ENCODE data around the gene CCDC116.
A peak's percentile ranks its signal among the peaks of the same experiment; 100 is the strongest.
"Not testable (repeated sequence)": the region's sequence is repeated elsewhere in the genome, so short reads cannot be mapped to it uniquely, and the experiment has no call there.

Gene CCDC116

GRCh38 chr22:21652547-21653545, 20.3 kb downstream of the CCDC116 start:
- DNase-seq = no peak

- DNase-seq = no peak
Observed at GRCh38 chr22:21657020-21657359, 24.4 kb downstream of the CCDC116 start.

- peak; percentile 82 to 84 for DNase-seq
Observed at GRCh38 chr22:21657360-21658032, 24.9 kb downstream of the CCDC116 start.

- no peak for DNase-seq
Observed at GRCh38 chr22:21659864-21660525, 27.4 kb downstream of the CCDC116 start.

- DNase-seq = no peak
Observed at GRCh38 chr22:21660904-21661303, 28.3 kb downstream of the CCDC116 start.

- DNase-seq = no peak
Observed at GRCh38 chr22:21661991-21662390, 29.4 kb downstream of the CCDC116 start.

- no peak for DNase-seq
Observed at GRCh38 chr22:21663738-21664137, 31.2 kb downstream of the CCDC116 start.

- no peak for DNase-seq
Observed at GRCh38 chr22:21665047-21665851, 32.7 kb downstream of the CCDC116 start.

- DNase-seq = no peak
Observed at GRCh38 chr22:21666786-21667185, 34.2 kb downstream of the CCDC116 start.

GRCh38 chr22:21669026-21669425, 36.5 kb downstream of the CCDC116 start:
- no peak for DNase-seq

- no peak for DNase-seq
Observed at GRCh38 chr22:21672107-21672629, 39.6 kb downstream of the CCDC116 start.

- DNase-seq = no peak
Observed at GRCh38 chr22:21673534-21674321, 41.2 kb downstream of the CCDC116 start.

GRCh38 chr22:21674638-21675245, 42.2 kb downstream of the CCDC116 start:
- DNase-seq = no peak

- DNase-seq = no peak
Observed at GRCh38 chr22:21677606-21678443, 45.3 kb downstream of the CCDC116 start.

- not testable (repeated sequence) for DNase-seq
Observed at GRCh38 chr22:21678842-21679241, 46.3 kb downstream of the CCDC116 start.

GRCh38 chr22:21679383-21679782, 46.8 kb downstream of the CCDC116 start:
- DNase-seq = no peak

- DNase-seq = no peak
Observed at GRCh38 chr22:21680830-21681565, 48.4 kb downstream of the CCDC116 start.

- DNase-seq = peak in 1 of 2 experiments; percentile 13
Observed at GRCh38 chr22:21681566-21682370, 49.2 kb downstream of the CCDC116 start.

All from activated CD4-positive, alpha-beta T cell treated with anti-CD3 and anti-CD28 coated beads, Interleukin-2, amount 50 U/mL, for 48 hours (primary cell).